ENCODE data around the gene HPCAL1.

DNA sequence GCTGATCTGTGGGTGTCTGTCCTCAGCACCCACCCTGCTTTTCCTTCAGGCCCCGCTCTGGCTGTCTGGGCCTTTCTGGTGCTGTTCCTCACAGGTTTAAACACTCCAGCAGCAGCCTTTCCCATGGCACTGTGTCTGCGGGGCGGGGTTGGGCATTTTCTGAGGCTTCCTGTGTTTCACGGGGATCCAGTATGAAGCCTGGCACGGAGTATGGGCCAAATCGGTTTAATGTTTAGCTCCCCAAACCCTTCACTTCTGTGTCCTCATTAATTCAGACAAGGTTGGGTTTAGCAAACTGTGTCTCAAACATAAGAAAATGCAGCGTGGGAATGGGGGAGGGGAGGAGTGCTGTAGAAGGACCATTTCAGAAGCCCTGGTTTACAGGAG is 44.9 kb downstream of the HPCAL1 start:
- no peak for TF ChIP-seq NRF1 (IDR thresholded peaks at IDR 0.05; ENCODE audit: low read depth, low read length)
- no peak for TF ChIP-seq CTCF (IDR thresholded peaks at IDR 0.05; ENCODE audit: control extremely low read depth in 1 of 3, insufficient read depth in 1 of 3, low read depth in 1 of 3, low read length in 3 of 3)
- TF ChIP-seq POLR2A (IDR thresholded peaks at IDR 0.05; ENCODE audit: control extremely low read depth in 1 of 2, low read depth in 2 of 2, low read length in 2 of 2) = no peak
- no peak for TF ChIP-seq TAF1 (IDR thresholded peaks at IDR 0.05; ENCODE audit: low read depth, low read length)
- no peak for TF ChIP-seq CHD1 (IDR thresholded peaks at IDR 0.05; ENCODE audit: low read depth, low read length)
- TF ChIP-seq SP1 (IDR thresholded peaks at IDR 0.05; ENCODE audit: low read depth, low read length) = no peak
- no peak for TF ChIP-seq ATF3 (IDR thresholded peaks at IDR 0.05; ENCODE audit: insufficient read depth, low read depth, low read length)
- TF ChIP-seq USF2 (IDR thresholded peaks at IDR 0.05; ENCODE audit: low read length) = no peak
- no peak for TF ChIP-seq RXRA (IDR thresholded peaks at IDR 0.05; ENCODE audit: insufficient read depth, low read depth, low read length)
- no peak for TF ChIP-seq EZH2 (IDR thresholded peaks at IDR 0.05; ENCODE audit: low read depth, low read length, severe bottlenecking)
- TF ChIP-seq NANOG (IDR thresholded peaks at IDR 0.05; ENCODE audit: insufficient read depth, low read depth, low read length, poor library complexity, severe bottlenecking) = no peak
- TF ChIP-seq POLR2AphosphoS5 (IDR thresholded peaks at IDR 0.05; ENCODE audit: low read depth, low read length) = no peak
